GM23338 (cell line): ENCODE results near the gene CDKAL1.
"Not testable (repeated sequence)": the region's sequence is repeated elsewhere in the genome, so short reads cannot be mapped to it uniquely, and the experiment has no call there.

ENCODE experiments used
- CREB1 ChIP-seq: fragments of 250-450 bp; sonication (Bioruptor Pico); IDR thresholded peaks from 2 replicates; pipeline ENCODE4 v1.5.0; 2020; ENCODE audit warnings: low read depth, mild to moderate bottlenecking, moderate library complexity
- EZH2 ChIP-seq: fragments of 200-600 bp; sonication (generic); IDR thresholded peaks from one replicate; pipeline ENCODE4 v1.8.0; 2017; ENCODE audit warnings: antibody characterized with exemption, mild to moderate bottlenecking, low read depth; ENCODE audit not compliant: unreplicated experiment
- EZH2phosphoT487 ChIP-seq: fragments of 200-600 bp; sonication (generic); IDR thresholded peaks from one replicate; pipeline ENCODE4 v1.8.1; 2018; ENCODE audit warnings: antibody characterized with exemption; ENCODE audit not compliant: unreplicated experiment
- JUNB ChIP-seq: IDR thresholded peaks from one replicate; pipeline ENCODE4 v1.6.1; 2016; ENCODE audit warnings: antibody characterized with exemption; ENCODE audit not compliant: unreplicated experiment
- NANOG ChIP-seq: IDR thresholded peaks from 2 replicates; pipeline ENCODE4 v1.6.1; 2016; ENCODE audit warnings: antibody characterized with exemption, borderline replicate concordance
- POLR2AphosphoS5 ChIP-seq: IDR thresholded peaks from 2 replicates; pipeline ENCODE4 v1.6.1; 2016; ENCODE audit warnings: antibody characterized with exemption, low read depth
- STAT1 ChIP-seq: IDR thresholded peaks from one replicate; pipeline ENCODE4 v1.6.1; 2016; ENCODE audit warnings: antibody characterized with exemption; ENCODE audit not compliant: unreplicated experiment
- ZNF114 ChIP-seq: fragments of 250-450 bp; sonication (Bioruptor Pico); IDR thresholded peaks from 2 replicates; pipeline ENCODE4 v1.5.0; 2020; ENCODE audit warnings: mild to moderate bottlenecking, moderate library complexity
- TF ChIP-seq, protein P1 (sequence below), 2 experiments: fragments of 200-600 bp in 1 of 2; sonication (generic) in 1 of 2; conservative IDR thresholded peaks; 2 replicates each; pipeline versions ENCODE4 v1.5.1 to v1.6.1; 2016 to 2017; ENCODE audit warnings: antibody characterized with exemption in 2 of 2, low read depth in 2 of 2, mild to moderate bottlenecking in 2 of 2, moderate library complexity in 1 of 2
- TF ChIP-seq, protein P2 (sequence below): IDR thresholded peaks from one replicate; pipeline ENCODE4 v1.6.1; 2018; ENCODE audit warnings: antibody characterized with exemption; ENCODE audit not compliant: unreplicated experiment
- TF ChIP-seq, protein P3 (sequence below): IDR thresholded peaks from 2 replicates; pipeline ENCODE4 v1.6.1; 2016; ENCODE audit warnings: antibody characterized with exemption

DNA sequence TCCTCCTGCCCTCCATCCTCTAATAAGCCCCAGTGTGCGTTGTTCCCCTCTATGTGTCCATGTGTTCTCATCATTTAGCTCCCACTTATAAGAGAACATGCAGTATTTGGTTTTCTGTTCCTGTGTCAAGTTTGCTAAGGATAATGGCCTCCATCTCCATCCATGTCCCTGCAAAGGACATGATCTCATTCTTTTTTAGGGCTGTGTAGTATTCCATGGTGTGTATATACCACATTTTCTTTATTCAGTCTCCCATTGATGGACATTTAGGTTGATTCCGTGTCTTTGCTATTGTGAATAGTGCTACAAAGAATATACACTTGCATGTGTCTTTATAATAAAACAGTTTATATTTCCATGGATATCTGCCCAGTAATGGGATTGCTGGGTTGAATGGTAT, 75.7 kb downstream of the CDKAL1 start:
- not testable (repeated sequence) for TF ChIP-seq EZH2; EZH2phosphoT487; POLR2AphosphoS5; CREB1 (CRISPR knock-in tag); JUNB; NANOG; STAT1; ZNF114 (CRISPR knock-in tag)
- TF ChIP-seq, protein P1, sequence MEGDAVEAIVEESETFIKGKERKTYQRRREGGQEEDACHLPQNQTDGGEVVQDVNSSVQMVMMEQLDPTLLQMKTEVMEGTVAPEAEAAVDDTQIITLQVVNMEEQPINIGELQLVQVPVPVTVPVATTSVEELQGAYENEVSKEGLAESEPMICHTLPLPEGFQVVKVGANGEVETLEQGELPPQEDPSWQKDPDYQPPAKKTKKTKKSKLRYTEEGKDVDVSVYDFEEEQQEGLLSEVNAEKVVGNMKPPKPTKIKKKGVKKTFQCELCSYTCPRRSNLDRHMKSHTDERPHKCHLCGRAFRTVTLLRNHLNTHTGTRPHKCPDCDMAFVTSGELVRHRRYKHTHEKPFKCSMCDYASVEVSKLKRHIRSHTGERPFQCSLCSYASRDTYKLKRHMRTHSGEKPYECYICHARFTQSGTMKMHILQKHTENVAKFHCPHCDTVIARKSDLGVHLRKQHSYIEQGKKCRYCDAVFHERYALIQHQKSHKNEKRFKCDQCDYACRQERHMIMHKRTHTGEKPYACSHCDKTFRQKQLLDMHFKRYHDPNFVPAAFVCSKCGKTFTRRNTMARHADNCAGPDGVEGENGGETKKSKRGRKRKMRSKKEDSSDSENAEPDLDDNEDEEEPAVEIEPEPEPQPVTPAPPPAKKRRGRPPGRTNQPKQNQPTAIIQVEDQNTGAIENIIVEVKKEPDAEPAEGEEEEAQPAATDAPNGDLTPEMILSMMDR (conservative IDR thresholded peaks at IDR 0.05; ENCODE audit: low read depth in 2 of 2): not testable (repeated sequence)
- TF ChIP-seq, protein P2, sequence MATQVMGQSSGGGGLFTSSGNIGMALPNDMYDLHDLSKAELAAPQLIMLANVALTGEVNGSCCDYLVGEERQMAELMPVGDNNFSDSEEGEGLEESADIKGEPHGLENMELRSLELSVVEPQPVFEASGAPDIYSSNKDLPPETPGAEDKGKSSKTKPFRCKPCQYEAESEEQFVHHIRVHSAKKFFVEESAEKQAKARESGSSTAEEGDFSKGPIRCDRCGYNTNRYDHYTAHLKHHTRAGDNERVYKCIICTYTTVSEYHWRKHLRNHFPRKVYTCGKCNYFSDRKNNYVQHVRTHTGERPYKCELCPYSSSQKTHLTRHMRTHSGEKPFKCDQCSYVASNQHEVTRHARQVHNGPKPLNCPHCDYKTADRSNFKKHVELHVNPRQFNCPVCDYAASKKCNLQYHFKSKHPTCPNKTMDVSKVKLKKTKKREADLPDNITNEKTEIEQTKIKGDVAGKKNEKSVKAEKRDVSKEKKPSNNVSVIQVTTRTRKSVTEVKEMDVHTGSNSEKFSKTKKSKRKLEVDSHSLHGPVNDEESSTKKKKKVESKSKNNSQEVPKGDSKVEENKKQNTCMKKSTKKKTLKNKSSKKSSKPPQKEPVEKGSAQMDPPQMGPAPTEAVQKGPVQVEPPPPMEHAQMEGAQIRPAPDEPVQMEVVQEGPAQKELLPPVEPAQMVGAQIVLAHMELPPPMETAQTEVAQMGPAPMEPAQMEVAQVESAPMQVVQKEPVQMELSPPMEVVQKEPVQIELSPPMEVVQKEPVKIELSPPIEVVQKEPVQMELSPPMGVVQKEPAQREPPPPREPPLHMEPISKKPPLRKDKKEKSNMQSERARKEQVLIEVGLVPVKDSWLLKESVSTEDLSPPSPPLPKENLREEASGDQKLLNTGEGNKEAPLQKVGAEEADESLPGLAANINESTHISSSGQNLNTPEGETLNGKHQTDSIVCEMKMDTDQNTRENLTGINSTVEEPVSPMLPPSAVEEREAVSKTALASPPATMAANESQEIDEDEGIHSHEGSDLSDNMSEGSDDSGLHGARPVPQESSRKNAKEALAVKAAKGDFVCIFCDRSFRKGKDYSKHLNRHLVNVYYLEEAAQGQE: not testable (repeated sequence)
- TF ChIP-seq, protein P3, sequence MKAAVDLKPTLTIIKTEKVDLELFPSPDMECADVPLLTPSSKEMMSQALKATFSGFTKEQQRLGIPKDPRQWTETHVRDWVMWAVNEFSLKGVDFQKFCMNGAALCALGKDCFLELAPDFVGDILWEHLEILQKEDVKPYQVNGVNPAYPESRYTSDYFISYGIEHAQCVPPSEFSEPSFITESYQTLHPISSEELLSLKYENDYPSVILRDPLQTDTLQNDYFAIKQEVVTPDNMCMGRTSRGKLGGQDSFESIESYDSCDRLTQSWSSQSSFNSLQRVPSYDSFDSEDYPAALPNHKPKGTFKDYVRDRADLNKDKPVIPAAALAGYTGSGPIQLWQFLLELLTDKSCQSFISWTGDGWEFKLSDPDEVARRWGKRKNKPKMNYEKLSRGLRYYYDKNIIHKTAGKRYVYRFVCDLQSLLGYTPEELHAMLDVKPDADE: not testable (repeated sequence)
